HepG2 (cell line): Measurements from ENCODE around the gene DNMT3A. TPM values are rescaled to one million over a fixed set of nuclear protein-coding genes. Genes with fewer than 3 reads are reported as not detected.

Experiments used
- AGO2 ChIP-seq: fragments of 200-400 bp; formaldehyde crosslinking; optimal IDR thresholded peaks from 2 replicates; pipeline ENCODE3; 2017; ENCODE audit warnings: mild to moderate bottlenecking, low read depth, low read length, moderate library complexity
- ARID2 ChIP-seq: sonication (generic); formaldehyde crosslinking; IDR thresholded peaks from 2 replicates; pipeline ENCODE4 v1.8.1; 2022; ENCODE audit warnings: mild to moderate bottlenecking, missing genetic modification reagents, borderline replicate concordance
- ATF7-NPFF ChIP-seq: sonication (generic); formaldehyde crosslinking; IDR thresholded peaks from 2 replicates; pipeline ENCODE4 v1.8.1; 2023; ENCODE audit warnings: mild to moderate bottlenecking, low read depth, missing genetic modification reagents, moderate library complexity
- CBX2 ChIP-seq, 2 experiments: fragments of 200-600 bp in 1 of 2; sonication (generic); formaldehyde crosslinking in 1 of 2; IDR thresholded peaks; 2 replicates each; pipeline versions ENCODE4 v1.7.0 to v1.8.1; 2018 to 2022; ENCODE audit warnings: low read depth in 2 of 2, low read length in 1 of 2, mild to moderate bottlenecking in 1 of 2, missing genetic modification reagents in 1 of 2
- DNMT1 ChIP-seq: sonication (generic); formaldehyde crosslinking; IDR thresholded peaks from 2 replicates; pipeline ENCODE4 v1.5.1; 2020; ENCODE audit warnings: mild to moderate bottlenecking, missing genetic modification reagents
- GLI4 ChIP-seq: sonication (generic); formaldehyde crosslinking; IDR thresholded peaks from 2 replicates; pipeline ENCODE4 v1.5.1; 2020; ENCODE audit warnings: missing genetic modification reagents, mild to moderate bottlenecking, moderate library complexity, borderline replicate concordance
- NFE2L2 ChIP-seq: fragments of 150-350 bp; IDR thresholded peaks from 2 replicates; pipeline ENCODE4 v1.6.1; 2014; ENCODE audit warnings: low read length
- RAD21 ChIP-seq: fragments of 450-650 bp; formaldehyde crosslinking; IDR thresholded peaks from 2 replicates; pipeline ENCODE4 v1.5.0; 2020; ENCODE audit warnings: mild to moderate bottlenecking
- SOX5 ChIP-seq: IDR thresholded peaks from 2 replicates; pipeline ENCODE4 v1.6.1; 2016; ENCODE audit warnings: borderline replicate concordance
- SRSF1 ChIP-seq: fragments of 200-400 bp; formaldehyde crosslinking; optimal IDR thresholded peaks from 2 replicates; pipeline ENCODE3; 2017; ENCODE audit warnings: mild to moderate bottlenecking, low read depth, low read length, moderate library complexity
- SRSF4 ChIP-seq: fragments of 200-400 bp; formaldehyde crosslinking; IDR thresholded peaks from one replicate; pipeline ENCODE4 v1.6.1; 2018; ENCODE audit warnings: mild to moderate bottlenecking, low read depth, low read length, moderate library complexity; ENCODE audit not compliant: poor library complexity, severe bottlenecking
- ZNF124 ChIP-seq: sonication (generic); formaldehyde crosslinking; IDR thresholded peaks from 2 replicates; pipeline ENCODE4 v1.4.0; 2020; ENCODE audit warnings: missing genetic modification reagents
- ZNF331 ChIP-seq: sonication (generic); formaldehyde crosslinking; IDR thresholded peaks from 2 replicates; pipeline ENCODE4 v1.4.0; 2020; ENCODE audit warnings: missing genetic modification reagents
- ZNF510 ChIP-seq: sonication (generic); formaldehyde crosslinking; IDR thresholded peaks from 2 replicates; pipeline ENCODE4 v1.4.0; 2020; ENCODE audit warnings: low read depth, mild to moderate bottlenecking, missing genetic modification reagents
- ZNF747 ChIP-seq: sonication (generic); formaldehyde crosslinking; IDR thresholded peaks from 2 replicates; pipeline ENCODE4 v1.8.1; 2023; ENCODE audit warnings: missing genetic modification reagents, mild to moderate bottlenecking, borderline replicate concordance
- polyA plus RNA-seq, 8 experiments: library from polyadenylated mRNA; depleted of rRNA in 3 of 8; stranded (reverse) in 7 of 8; unstranded in 1 of 8; fragments of >200 nt; fragmentation: Illumina TruSeq in 4 of 8; extraction: Trizol in 4 of 8; gene quantifications; 2 replicates each; pipeline versions ENCODE4 v1.2.1 to v1.2.3, GENCODE V29; 2011 to 2016; ENCODE audit warnings: low read depth in 4 of 8, missing spikeins in 1 of 8, mixed read lengths in 1 of 8; ENCODE audit not compliant: insufficient read depth in 1 of 8
- total RNA-seq, 5 experiments: library from RNA; depleted of rRNA; stranded (reverse); fragments of >200 nt; fragmentation: Illumina TruSeq; extraction: Trizol; gene quantifications; 2 replicates each; pipeline ENCODE4 v1.2.3, GENCODE V29; 2016; ENCODE audit warnings: low read depth in 1 of 5
- TF ChIP-seq, protein P1 (sequence below): sonication (generic); formaldehyde crosslinking; IDR thresholded peaks from 2 replicates; pipeline ENCODE4 v1.4.0; 2020; ENCODE audit warnings: mild to moderate bottlenecking, missing genetic modification reagents
- TF ChIP-seq, protein P2 (sequence below): sonication (generic); formaldehyde crosslinking; IDR thresholded peaks from 2 replicates; pipeline ENCODE4 v1.4.0; 2020; ENCODE audit warnings: missing genetic modification reagents
- TF ChIP-seq, protein P3 (sequence below): sonication (generic); formaldehyde crosslinking; IDR thresholded peaks from 2 replicates; pipeline ENCODE4 v1.5.1; 2020; ENCODE audit warnings: mild to moderate bottlenecking, missing genetic modification reagents, moderate library complexity
- TF ChIP-seq, protein P4 (sequence below): sonication (generic); formaldehyde crosslinking; conservative IDR thresholded peaks from 2 replicates; pipeline ENCODE4 v1.8.0; 2022; ENCODE audit warnings: low read depth, missing genetic modification reagents

Gene DNMT3A
- total and polyA plus RNA-seq, 2 of the 13 experiments (the other 11 are each of a cell fraction or from before 2014, with no cell fraction given), result 14.7 to 29.1 TPM

DNA sequence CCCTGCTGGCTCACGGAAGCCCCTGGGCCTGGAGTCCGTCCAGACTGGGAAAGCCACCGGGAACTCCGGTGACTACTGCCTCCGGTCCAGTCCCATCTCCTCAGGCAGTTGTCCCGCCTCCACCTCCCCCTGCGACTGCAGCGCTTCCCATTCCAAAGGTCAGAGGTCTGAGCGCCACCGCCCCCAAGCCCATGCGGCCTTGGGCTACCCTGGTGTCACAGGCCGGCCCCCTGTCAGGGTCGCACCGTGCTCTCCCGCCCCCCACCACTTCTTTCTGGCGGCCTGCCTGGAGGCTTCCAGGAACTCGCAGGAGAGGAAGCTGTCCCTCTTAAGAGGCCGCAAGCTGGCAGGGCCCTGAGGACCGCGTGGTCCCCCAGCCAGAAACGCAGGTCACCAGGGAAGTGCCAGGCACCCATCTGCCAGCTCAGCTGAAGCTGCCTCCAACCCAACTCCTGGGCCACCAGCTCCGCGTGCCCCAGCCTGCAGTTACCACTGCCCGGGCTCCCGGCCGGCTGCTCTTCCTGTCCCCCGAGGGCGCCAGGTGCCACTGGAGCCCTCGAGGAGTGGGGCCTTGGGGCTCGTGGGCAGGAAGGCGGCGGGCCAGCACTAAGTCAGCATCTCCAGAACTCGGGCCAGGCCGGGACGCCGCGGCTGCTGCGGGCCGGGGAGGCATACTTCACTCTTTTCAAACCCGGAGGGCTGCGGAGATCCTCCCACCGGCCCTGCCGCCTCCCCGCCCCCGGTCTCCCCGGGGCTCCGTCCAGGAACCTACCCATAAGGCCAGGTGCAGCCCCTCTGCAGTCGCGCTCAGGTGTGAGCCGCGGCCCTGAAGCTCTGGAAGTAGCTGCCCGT is 90.1 kb downstream of the DNMT3A start (continued):
- TF ChIP-seq, protein P1, sequence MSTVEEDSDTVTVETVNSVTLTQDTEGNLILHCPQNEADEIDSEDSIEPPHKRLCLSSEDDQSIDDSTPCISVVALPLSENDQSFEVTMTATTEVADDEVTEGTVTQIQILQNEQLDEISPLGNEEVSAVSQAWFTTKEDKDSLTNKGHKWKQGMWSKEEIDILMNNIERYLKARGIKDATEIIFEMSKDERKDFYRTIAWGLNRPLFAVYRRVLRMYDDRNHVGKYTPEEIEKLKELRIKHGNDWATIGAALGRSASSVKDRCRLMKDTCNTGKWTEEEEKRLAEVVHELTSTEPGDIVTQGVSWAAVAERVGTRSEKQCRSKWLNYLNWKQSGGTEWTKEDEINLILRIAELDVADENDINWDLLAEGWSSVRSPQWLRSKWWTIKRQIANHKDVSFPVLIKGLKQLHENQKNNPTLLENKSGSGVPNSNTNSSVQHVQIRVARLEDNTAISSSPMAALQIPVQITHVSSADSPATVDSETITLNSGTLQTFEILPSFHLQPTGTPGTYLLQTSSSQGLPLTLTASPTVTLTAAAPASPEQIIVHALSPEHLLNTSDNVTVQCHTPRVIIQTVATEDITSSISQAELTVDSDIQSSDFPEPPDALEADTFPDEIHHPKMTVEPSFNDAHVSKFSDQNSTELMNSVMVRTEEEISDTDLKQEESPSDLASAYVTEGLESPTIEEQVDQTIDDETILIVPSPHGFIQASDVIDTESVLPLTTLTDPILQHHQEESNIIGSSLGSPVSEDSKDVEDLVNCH, result peak; percentile 73; the same call in 1 of the 2 replicates
- TF ChIP-seq ZNF510, result peak; percentile 80; the same call in 1 of the 2 replicates
- peak; percentile 54; the same call in 1 of the 2 replicates for TF ChIP-seq ATF7-NPFF (CRISPR knock-in tag)
- TF ChIP-seq, protein P2, sequence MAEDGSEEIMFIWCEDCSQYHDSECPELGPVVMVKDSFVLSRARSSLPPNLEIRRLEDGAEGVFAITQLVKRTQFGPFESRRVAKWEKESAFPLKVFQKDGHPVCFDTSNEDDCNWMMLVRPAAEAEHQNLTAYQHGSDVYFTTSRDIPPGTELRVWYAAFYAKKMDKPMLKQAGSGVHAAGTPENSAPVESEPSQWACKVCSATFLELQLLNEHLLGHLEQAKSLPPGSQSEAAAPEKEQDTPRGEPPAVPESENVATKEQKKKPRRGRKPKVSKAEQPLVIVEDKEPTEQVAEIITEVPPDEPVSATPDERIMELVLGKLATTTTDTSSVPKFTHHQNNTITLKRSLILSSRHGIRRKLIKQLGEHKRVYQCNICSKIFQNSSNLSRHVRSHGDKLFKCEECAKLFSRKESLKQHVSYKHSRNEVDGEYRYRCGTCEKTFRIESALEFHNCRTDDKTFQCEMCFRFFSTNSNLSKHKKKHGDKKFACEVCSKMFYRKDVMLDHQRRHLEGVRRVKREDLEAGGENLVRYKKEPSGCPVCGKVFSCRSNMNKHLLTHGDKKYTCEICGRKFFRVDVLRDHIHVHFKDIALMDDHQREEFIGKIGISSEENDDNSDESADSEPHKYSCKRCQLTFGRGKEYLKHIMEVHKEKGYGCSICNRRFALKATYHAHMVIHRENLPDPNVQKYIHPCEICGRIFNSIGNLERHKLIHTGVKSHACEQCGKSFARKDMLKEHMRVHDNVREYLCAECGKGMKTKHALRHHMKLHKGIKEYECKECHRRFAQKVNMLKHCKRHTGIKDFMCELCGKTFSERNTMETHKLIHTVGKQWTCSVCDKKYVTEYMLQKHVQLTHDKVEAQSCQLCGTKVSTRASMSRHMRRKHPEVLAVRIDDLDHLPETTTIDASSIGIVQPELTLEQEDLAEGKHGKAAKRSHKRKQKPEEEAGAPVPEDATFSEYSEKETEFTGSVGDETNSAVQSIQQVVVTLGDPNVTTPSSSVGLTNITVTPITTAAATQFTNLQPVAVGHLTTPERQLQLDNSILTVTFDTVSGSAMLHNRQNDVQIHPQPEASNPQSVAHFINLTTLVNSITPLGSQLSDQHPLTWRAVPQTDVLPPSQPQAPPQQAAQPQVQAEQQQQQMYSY (CRISPR knock-in tag), result peak; percentile 78
- TF ChIP-seq GLI4 (CRISPR knock-in tag), result peak; percentile 99
- no peak for TF ChIP-seq SRSF4
- TF ChIP-seq SOX5 (CRISPR knock-in tag), result peak; percentile 76
- TF ChIP-seq DNMT1 (CRISPR knock-in tag), result peak; percentile 72; the same call in 1 of the 2 replicates
- TF ChIP-seq ZNF331 (CRISPR knock-in tag), result peak; percentile 91
- peak; percentile 95 for TF ChIP-seq ZNF124 (CRISPR knock-in tag)
- TF ChIP-seq SRSF1, result peak; percentile 92
- TF ChIP-seq, protein P3, sequence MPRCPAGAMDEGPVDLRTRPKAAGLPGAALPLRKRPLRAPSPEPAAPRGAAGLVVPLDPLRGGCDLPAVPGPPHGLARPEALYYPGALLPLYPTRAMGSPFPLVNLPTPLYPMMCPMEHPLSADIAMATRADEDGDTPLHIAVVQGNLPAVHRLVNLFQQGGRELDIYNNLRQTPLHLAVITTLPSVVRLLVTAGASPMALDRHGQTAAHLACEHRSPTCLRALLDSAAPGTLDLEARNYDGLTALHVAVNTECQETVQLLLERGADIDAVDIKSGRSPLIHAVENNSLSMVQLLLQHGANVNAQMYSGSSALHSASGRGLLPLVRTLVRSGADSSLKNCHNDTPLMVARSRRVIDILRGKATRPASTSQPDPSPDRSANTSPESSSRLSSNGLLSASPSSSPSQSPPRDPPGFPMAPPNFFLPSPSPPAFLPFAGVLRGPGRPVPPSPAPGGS (CRISPR knock-in tag), result peak; percentile 97; the same call in 1 of the 2 replicates
- TF ChIP-seq RAD21 (CRISPR knock-in tag), result peak; percentile 51
- TF ChIP-seq NFE2L2, result no peak
- TF ChIP-seq ZNF747 (CRISPR knock-in tag), result peak; percentile 96; the same call in 1 of the 2 replicates
- TF ChIP-seq ARID2 (CRISPR knock-in tag), result no peak
- TF ChIP-seq AGO2, result peak; percentile 99
- TF ChIP-seq, protein P4, sequence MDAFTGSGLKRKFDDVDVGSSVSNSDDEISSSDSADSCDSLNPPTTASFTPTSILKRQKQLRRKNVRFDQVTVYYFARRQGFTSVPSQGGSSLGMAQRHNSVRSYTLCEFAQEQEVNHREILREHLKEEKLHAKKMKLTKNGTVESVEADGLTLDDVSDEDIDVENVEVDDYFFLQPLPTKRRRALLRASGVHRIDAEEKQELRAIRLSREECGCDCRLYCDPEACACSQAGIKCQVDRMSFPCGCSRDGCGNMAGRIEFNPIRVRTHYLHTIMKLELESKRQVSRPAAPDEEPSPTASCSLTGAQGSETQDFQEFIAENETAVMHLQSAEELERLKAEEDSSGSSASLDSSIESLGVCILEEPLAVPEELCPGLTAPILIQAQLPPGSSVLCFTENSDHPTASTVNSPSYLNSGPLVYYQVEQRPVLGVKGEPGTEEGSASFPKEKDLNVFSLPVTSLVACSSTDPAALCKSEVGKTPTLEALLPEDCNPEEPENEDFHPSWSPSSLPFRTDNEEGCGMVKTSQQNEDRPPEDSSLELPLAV (CRISPR knock-in tag), result no peak
- TF ChIP-seq CBX2 (IDR thresholded peaks at IDR 0.05; ENCODE audit: low read depth, low read length), result no peak
- TF ChIP-seq CBX2 (CRISPR knock-in tag; IDR thresholded peaks at IDR 0.05; ENCODE audit: low read depth), result no peak
